NCI-H2196 (cell line): ENCODE measurements around the gene FAM131C.

Source experiments
- DNase-seq: peaks from one replicate; lab custom pipeline; 2025; ENCODE audit not compliant: unreplicated experiment; lab: John Stamatoyannopoulos, UW

FAM131C gene, protein sequence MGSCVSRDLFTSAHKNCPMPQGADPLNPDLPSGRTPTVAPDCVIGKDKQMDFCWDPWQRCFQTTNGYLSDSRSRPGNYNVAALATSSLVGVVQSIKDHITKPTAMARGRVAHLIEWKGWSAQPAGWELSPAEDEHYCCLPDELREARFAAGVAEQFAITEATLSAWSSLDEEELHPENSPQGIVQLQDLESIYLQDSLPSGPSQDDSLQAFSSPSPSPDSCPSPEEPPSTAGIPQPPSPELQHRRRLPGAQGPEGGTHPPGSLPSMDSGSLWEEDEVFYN

DNA sequence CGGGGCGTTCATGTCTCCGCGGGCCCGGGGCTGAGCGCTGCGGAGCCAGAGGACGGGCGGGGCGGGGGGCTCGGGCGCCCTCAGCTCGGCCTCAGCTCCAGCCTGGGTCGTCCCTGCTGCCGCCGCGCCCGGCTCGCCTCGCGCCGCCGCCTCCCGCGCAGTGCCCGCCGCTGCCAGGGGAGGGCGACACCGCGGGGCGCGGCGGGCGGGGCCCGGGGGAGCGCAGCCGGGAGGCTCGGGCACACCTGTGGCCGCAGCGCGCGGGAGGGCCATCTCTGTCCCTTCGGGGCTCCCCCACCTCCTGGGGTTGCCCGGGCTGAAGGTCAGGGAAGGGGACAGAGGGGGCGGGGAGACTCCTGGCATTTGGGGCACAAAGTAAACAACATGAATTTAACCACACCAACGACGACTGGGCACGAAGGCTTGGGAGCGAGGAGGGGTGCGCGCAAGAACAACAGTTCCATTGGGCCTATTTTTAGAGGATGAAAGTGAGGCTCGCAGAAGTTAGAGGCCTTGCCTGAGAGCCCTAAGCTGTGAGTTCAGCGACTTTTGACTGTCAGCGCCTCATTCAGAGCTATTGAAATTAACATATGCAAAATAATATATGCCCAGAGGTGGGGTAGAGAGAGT is at the start of gene FAM131C:
Gene FAM131C, minus strand, starts transcription at position 162 of the 630 bp plus-strand sequence. CDS start 209 bp downstream, outside the sequence.
- DNase-seq, result peak; percentile 62

DNA sequence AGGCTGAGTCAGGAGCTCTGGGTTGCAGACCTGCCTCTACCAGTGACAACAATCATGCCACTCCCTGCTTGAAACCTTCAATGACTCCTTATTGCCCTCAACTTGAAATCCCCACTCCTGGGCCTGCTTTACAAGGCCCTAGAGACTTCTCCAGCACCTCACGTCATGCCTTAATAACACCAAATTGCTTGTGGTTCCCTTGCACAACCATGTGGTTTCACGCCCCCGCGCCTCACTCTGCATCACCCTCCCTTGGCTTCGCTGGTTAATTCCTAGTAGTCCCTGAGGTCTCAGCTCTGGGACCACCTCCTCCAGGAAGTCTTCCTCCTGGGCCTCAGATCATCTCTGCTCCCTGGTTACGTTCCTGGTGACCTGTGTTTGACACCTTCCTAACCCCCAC is 49.5 kb upstream of the FAM131C start:
- DNase-seq, result no peak

DNA sequence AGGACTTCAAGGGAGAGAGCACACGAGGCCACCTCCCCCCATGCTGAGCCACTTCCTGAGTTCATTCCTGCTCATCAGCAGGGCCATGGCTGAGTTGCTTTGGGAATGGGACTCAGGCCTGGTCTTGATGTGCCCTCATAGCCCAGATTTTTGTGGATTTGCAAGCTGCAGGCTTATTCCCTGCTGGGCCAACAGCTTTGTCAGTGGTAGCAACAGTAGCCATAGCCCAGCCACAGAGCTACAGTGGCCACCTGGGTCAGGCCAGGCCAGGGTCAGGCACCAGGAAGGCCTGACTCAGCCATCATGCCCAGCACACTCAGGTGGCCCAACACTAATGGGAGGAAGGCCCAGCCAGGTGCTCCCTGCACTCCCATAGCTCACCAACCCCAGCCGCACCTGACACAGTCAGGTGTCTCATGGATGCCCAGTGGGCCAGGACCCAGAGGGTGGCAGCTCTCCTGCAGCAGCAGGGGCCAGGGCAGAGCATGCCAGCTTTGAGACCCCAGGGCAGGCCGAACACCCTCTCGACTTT is 49.0 kb upstream of the FAM131C start:
- DNase-seq, result no peak

DNA sequence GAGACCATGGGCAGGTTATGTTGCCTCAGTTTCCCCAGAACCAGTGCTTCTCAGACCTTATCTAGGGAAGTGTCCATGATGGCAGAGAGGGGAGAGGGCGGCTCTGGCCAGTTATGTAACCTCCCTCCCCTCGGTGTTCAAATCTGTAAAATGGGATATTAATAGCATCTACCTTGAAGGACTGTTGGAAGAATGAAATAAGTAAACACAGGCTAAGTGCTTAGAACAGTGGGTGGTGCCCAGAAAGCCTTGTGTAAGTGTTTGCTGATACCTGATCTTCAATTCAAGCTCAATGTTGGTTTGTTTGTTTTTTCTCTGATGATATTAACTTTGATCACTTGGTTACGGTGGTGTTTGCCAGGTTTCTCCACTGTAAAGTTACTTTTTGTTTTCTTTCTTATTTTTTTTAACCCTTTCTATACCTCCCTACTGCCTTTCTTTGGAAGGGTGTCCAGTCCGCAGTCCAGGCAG is 47.5 kb upstream of the FAM131C start:
- peak; percentile 75 for DNase-seq

DNA sequence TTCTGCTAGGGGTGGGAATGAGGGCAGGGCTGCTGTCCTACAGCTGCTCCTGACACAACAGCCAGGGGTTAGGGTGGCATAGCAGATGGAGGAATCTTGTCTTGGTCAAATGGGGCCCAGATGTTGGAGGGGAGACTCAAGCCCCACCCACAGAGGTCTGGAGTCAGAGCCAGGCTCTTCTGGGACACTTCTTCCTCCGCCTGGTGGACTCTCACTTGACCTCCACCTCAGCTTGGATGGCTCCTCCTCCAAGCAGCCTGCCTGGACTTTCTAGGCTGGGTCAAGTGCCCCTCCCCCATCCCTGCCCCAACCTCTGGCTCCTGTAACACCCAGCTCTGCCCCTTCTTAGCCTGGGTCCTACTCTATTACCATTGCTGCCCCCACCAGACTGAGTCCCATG is 47.0 kb upstream of the FAM131C start:
- DNase-seq, result no peak

DNA sequence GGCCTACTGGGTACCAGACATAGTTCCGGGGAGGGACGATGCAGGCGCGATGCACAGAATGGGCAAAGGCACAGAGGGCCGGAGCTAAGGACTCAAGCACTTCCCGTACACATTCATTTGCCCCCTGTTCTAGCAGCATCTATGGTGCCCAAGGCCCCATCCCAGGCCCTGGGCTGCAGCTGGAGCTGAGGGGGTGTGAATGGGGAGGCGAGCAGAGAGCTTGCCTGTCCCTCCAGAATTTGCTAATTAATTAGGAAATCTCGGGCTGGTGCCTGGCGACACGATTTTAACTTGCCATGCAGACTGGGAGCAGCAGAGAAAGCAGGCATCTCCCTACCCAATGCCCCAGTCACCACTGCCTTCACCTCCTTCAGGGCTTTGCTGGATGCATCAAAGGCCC is 46.5 kb upstream of the FAM131C start:
- no peak for DNase-seq

DNA sequence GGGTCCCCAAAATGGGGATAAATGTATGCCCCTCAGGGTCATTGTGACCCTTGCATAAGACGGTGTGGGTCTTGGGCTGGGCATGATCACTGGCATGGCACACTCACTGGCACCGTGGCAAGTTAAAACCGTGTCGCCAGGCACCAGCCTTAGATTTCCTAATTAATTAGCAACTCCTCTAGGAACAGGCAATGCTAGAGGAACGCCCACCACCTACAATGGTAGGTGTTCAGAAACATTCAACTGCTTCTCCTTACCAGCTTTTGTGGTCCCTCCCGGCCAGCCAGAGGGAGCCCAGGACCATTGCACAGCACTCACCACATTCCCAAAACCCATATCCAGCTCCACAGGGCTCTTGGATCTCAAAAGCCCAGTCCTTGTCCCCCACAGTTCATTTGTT is 46.1 kb upstream of the FAM131C start:
- no peak for DNase-seq

DNA sequence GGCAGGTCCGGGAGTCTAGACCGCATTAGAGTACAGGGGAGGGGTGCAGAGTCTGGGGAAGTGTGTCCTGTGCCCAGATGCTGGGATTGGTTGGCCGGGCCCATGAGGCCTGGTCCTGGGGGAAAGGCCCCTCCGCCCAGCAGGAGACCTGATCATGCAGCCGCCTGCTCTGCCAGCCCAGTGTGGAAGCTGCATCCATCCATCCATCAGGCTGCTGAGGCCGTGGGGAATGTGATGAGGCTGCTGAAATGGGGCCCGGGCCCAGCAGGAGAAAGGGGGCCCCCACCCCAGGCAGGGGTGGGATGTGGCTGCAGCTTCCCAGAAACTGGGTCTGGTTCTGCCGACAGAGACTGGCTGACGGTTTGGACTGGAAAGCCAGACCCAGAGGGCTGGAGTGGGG is 45.3 kb upstream of the FAM131C start:
- no peak for DNase-seq

DNA sequence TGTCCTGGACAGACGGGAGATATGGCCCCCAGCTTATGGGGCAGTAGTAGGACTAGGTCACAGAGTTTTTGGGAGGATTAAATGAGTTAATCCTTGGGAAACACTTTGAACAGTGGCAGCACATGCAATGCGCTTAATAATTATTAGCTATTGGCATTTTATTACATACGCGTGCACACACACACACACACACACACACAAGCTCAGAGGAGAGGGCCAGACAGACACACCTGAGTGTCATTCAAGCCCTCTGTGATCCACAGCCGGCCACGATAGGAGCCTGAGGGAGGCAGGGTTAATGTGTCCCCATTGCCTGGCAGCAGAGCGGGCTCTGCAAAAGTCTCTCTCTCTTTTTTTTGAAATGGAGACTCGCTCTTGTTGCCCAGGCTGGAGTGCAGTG is 44.5 kb upstream of the FAM131C start:
- no peak for DNase-seq

DNA sequence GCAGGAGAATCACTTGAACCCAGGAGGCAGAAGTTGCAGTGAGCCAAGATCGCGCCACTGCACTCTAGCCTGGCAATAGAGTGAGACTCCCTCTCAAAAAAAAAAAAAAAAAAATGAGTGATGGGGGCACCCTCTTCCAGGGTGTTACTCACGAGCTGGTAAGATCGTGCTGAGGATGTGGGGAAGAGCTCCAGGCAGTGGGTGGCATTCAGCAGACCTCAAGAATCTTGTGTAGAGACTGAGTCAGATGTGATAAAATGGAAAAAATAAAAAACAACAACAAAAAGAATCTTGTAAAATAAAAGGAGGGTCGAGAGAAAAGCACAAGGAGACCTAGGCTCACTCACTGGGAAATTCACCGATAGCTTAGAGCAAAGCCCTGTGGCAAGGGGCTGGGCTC is 43.9 kb upstream of the FAM131C start:
- DNase-seq, result no peak

DNA sequence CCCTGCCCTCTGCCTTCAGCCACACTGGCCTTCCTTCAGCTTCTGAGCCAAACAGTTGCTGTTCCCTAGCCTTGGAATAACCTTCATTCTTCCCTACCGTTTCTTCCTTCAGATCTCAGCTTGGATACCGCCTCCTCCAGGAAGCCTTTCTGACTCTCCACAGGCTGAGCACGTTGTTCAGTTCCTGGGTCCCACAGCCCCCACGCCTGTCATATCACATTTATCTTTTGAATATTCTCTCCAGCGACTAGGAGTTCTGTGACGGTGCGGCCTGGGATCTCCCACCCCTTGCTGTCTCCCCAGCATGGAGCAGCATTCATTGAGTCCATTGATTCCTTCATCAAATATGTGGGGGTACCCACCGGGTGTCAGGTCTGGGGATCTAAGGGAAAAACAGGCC is 43.2 kb upstream of the FAM131C start:
- DNase-seq, result no peak

DNA sequence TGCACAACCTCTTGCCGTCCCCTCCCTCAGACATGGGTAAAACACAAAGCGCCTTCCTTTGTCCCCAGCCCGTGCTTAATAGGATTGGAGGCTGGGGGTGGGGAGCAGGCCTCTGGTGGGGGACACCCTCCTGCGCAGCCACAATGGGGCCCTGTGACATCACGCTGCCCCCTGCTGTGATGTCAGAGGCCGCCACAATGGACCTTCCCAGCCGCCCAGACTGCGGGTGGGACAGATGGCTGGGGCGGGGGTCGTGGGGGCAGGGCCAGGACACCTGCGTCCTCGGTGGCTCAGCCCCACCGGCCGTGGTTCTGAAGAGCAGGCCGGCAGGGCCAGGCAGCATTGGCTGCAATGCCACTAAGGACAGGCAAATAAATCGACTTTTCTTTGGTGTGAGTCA is 42.6 kb upstream of the FAM131C start:
- DNase-seq, result no peak

DNA sequence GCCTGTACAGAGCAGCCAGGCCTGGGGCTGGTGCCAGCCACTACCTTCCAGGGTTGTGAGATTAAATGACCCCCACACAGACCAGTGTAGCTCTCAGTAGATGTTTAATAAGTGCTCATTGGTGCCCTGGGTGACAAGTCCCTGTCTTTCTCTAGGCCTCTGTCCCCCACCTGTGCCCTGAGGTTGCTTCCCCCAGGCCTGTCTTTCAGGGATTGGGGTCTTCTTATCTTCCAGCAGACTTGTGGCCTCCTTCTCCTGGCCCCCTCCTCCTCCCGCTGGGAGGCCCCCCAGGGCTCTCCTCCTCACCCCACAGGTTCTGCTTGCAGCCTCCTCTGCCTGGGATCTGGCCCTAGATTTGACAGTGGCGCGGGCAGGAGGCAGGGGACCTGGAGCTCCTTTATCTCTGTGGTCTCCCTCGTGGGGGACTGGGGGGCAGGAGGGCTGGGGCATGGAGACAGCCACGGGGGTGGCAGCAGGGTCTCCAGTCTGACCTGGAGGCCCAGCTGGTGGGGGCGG is 42.1 kb upstream of the FAM131C start:
- DNase-seq, result no peak

DNA sequence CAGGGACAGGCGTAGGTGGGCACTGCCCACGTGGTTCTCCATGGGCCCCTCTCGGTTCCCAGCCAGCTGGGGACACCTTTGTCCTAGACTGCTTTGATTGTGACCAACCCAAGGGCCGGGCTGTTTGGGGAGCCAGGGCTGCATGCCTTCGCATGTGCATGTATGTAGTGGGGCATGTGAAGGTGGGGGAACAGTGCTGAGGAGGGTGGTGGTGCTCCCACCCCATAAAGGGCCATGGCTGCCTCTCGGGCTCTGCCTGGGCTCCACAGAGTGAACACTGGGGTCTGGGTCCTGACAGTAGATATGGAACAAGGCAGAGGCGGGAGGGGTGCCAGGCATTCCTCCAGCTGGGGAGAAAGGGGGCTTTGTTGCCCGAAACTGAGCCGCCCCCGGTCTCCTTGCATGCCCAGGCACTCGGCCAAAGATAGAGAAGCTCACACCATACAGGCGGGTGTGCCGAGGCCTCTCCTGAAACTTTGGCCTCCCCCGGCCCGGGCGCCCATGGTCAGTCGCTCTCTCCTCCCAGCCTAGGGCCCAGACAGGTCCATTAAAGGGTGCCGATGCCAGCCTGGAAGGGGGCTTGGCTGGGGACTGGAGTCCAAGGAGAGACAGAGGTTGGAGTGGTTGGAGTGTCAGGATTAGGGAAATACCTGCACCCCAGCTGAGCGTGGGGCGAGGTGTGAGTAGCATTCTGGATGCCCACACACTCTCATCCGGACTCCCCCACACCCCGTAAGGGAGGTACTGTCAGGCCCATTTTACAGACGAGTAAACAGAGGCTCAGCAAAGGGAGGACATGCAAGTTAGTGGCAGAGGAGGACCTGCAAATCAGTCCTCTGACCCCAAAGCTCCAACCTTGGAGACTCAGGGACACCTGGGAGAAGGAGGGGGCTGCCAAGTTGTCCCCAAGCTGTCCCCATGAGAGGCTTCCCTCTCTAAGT is 41.3 kb upstream of the FAM131C start:
- no peak for DNase-seq

DNA sequence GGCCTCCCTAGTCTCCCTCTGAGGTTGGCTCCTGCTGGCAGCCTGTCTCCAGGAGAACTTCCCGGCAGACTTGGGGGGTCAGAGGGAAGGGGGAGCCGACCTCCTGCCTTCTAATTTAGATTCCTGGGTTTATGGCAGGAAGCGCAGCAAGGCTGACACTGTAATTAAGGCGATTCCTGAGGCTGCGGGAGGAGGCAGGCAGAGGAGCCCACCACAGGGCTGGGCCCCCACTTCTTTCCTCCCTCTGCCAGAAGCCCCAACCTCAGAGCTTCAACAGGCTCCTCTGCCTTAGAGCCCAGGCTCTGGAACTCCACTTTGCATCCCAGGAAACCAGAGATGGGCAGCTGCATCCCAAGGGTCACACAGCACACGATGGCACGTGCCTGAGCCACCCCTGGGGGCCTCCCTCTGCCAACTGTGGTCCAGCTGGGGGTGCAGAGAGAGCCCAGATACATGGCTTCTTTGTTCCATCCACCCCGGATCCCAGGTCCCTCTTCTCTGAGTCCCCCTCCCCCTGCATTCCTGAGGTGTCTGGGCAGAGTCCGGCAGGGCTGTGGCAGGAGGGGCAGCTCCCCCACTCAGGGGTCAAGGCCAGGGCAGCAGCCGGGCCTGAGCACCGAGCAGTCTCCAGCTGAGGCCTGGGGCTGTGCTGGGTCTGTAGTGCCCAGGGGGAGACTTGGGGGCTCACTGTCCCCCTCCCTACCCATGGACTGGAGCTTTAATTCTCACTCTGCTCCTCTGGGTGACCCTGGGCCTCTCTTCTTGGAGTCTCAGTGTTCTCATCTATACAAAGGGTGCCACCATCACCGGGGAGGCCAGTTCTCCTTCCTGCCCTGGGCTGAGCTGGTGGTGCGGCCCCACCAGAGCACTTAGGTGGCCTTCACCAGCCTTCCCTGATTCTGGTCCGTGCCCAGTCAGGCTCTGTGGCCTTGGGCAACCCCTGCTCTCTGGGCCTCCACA is 39.4 kb upstream of the FAM131C start:
- no peak for DNase-seq

DNA sequence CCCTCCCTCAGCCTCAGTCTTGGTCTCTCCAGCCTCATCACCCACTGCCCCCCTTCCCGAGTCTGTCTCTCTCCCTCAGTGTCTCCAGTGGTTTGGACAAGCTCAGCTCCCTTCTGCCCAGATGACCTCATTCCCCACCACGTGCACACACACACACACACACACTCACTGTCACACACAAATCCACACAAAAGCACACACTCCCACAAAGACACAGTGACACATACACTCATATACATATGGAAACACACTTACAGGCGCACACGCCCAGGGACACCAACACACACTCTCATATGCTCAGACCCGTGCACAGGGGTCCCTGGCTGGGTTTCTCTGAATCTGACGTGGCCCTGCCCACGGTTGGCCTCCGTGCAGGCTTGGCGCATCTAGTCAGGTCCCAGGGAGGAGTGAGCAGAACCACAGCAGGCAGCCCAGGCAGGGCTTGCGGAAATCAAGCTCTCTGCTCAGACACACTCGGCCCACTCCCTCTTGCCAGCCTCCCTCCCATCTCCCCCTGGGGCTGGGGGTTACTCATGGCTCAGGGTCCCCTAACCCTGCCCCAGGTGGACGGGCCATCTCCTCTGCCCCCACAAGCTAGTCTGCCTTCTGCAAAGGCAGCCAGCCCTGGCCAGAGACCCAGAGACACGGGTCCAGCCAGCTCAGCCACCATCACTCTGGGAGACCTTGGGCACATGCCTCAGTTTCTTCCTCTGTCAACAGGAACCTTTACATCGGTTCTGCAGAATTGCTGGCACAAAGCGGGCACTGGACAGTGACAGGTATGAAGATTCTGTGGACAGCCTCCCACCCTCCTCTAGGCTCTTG is 38.5 kb upstream of the FAM131C start:
- DNase-seq, result no peak

DNA sequence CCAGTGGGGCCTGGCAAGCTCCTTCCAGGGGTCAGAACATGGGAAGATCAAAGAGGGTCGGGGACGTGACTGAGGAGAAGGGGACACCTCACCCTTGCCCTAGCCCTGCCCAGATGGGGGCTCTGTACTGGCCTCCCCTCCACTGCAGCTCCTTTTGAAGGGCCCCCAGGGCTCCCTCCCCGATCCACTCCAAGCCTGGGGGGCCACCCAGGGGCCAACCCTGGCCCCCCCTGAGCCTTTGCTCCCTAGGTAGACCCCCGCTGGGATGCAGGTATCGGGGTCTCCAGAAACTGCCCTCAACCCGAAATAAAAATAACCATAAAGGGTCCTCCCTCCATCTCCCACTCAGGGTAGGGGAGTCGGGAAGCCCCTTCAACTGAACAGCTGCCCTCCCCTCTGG is 37.4 kb upstream of the FAM131C start:
- no peak for DNase-seq

DNA sequence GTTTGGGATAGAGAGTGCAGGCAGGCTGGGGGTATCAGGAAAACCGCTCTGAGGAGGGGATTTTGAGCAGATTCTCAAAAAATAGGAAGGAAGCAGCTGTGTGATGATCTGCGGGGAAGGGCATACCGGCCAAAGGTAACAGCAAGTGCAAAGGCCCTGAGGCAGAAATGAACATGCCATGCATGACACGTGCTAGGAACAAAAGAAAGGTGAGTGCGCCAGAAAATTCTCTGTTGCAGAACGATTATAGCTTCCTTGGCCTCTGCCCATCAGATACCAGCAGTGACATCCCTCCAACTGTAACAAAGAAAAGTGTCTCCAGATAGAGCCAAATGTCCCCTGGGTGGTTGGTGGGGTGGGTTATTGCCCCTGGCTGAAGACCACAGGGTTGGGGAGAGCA is 37.0 kb upstream of the FAM131C start:
- no peak for DNase-seq

DNA sequence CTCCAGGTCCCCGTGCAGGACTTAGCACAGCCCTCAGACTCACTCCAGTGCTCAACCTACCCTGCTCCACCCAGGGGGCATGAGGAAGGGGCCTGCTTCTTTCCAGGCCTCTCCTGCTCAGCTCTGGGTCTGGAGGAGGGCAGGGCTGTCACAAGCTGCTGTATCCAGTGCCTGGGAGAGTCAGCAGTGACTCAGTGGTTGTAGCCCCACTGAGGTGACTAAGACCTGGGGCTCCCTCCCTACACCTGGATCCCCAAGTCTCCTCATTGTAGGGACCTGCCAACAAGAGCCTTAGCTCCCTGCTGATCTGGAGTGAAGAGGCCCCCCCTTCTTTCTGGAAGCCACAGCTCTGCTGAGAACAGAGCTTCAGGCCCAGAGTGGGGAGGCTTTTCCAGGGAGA is 36.1 kb upstream of the FAM131C start:
- no peak for DNase-seq
